GM23338 (cell line): ENCODE results near the gene PNPLA7. TPM values are rescaled to one million over a fixed set of nuclear protein-coding genes. Genes with fewer than 3 reads are reported as not detected.

Source experiments
- ATAC-seq: fragments of 200-7000 bp; cut with Tn5 transposase; 3 replicates; pipeline ENCODE4 v1.9.1; 2020
- DNase-seq: peaks from one replicate; pipeline ENCODE4 v3.0.0-alpha.2; 2015; ENCODE audit warnings: low spot score
- H2AFZ ChIP-seq: fragments of 200-600 bp; sonication (generic); 2 replicates; pipeline ENCODE4 v1.8.0; 2016; ENCODE audit warnings: antibody characterized with exemption, mild to moderate bottlenecking, moderate library complexity
- H3F3A ChIP-seq: fragments of 200-600 bp; sonication (generic); replicated peaks from 2 replicates; pipeline ENCODE4 v1.8.0; 2017; ENCODE audit warnings: antibody characterized with exemption, mixed run types, low read depth
- H3K27ac ChIP-seq: fragments of 200-600 bp; sonication (generic); 2 replicates; pipeline ENCODE4 v1.6.1; 2016; ENCODE audit warnings: low read depth
- H3K27me3 ChIP-seq: fragments of 200-600 bp; sonication (generic); 2 replicates; pipeline ENCODE4 v1.8.0; 2016; ENCODE audit warnings: mild to moderate bottlenecking, mixed run types, moderate library complexity; ENCODE audit not compliant: insufficient read depth
- H3K36me3 ChIP-seq: fragments of 200-600 bp; sonication (generic); 2 replicates; pipeline ENCODE4 v1.8.0; 2016; ENCODE audit warnings: mild to moderate bottlenecking; ENCODE audit not compliant: insufficient read depth
- H3K4me1 ChIP-seq: fragments of 200-600 bp; sonication (generic); 2 replicates; pipeline ENCODE4 v1.8.0; 2016; ENCODE audit warnings: mild to moderate bottlenecking, moderate library complexity; ENCODE audit not compliant: insufficient read depth
- H3K4me2 ChIP-seq: fragments of 200-600 bp; sonication (generic); 2 replicates; pipeline ENCODE4 v1.7.1; 2017; ENCODE audit warnings: mixed run types
- H3K4me3 ChIP-seq: fragments of 200-600 bp; sonication (generic); 2 replicates; pipeline ENCODE4 v1.6.1; 2016; ENCODE audit warnings: mixed run types
- H3K79me2 ChIP-seq: fragments of 200-600 bp; sonication (generic); replicated peaks from 2 replicates; pipeline ENCODE4 v1.8.0; 2017; ENCODE audit warnings: mild to moderate bottlenecking; ENCODE audit not compliant: insufficient read depth
- H3K9me2 ChIP-seq: fragments of 200-600 bp; sonication (generic); 2 replicates; pipeline ENCODE4 v1.8.0; 2017; ENCODE audit not compliant: insufficient read depth
- H4K20me1 ChIP-seq: fragments of 200-600 bp; sonication (generic); replicated peaks from 2 replicates; pipeline ENCODE4 v1.8.0; 2017; ENCODE audit warnings: mild to moderate bottlenecking; ENCODE audit not compliant: insufficient read depth
- H3K27ac Mint-ChIP-seq: 2 replicates; pipeline ENCODE4 v1.8.0; 2020; ENCODE audit warnings: inconsistent platforms, mild to moderate bottlenecking, moderate library complexity, mixed read lengths
- H3K27me3 Mint-ChIP-seq: 3 replicates; pipeline ENCODE4 v1.8.0; 2022; ENCODE audit warnings: low read depth, mild to moderate bottlenecking, moderate library complexity, mixed read lengths, inconsistent platforms; ENCODE audit not compliant: insufficient read depth, poor library complexity
- H3K36me3 Mint-ChIP-seq: 3 replicates; pipeline ENCODE4 v1.8.0; 2021; ENCODE audit warnings: low read depth, mild to moderate bottlenecking, inconsistent platforms, moderate library complexity, mixed read lengths
- H3K4me1 Mint-ChIP-seq: 3 replicates; pipeline ENCODE4 v1.8.0; 2020; ENCODE audit warnings: mild to moderate bottlenecking, inconsistent platforms, mixed read lengths
- H3K4me3 Mint-ChIP-seq: 3 replicates; pipeline ENCODE4 v1.8.0; 2021; ENCODE audit warnings: moderate library complexity, mild to moderate bottlenecking, inconsistent platforms, mixed read lengths
- H3K9me3 Mint-ChIP-seq: 3 replicates; pipeline ENCODE4 v1.8.0; 2020; ENCODE audit warnings: moderate library complexity, mild to moderate bottlenecking, inconsistent platforms, mixed read lengths
- CREB1 ChIP-seq: fragments of 250-450 bp; sonication (Bioruptor Pico); IDR thresholded peaks from 2 replicates; pipeline ENCODE4 v1.5.0; 2020; ENCODE audit warnings: low read depth, mild to moderate bottlenecking, moderate library complexity
- EZH2 ChIP-seq: fragments of 200-600 bp; sonication (generic); IDR thresholded peaks from one replicate; pipeline ENCODE4 v1.8.0; 2017; ENCODE audit warnings: antibody characterized with exemption, mild to moderate bottlenecking, low read depth; ENCODE audit not compliant: unreplicated experiment
- EZH2phosphoT487 ChIP-seq: fragments of 200-600 bp; sonication (generic); IDR thresholded peaks from one replicate; pipeline ENCODE4 v1.8.1; 2018; ENCODE audit warnings: antibody characterized with exemption; ENCODE audit not compliant: unreplicated experiment
- JUNB ChIP-seq: IDR thresholded peaks from one replicate; pipeline ENCODE4 v1.6.1; 2016; ENCODE audit warnings: antibody characterized with exemption; ENCODE audit not compliant: unreplicated experiment
- NANOG ChIP-seq: IDR thresholded peaks from 2 replicates; pipeline ENCODE4 v1.6.1; 2016; ENCODE audit warnings: antibody characterized with exemption, borderline replicate concordance
- POLR2AphosphoS5 ChIP-seq: IDR thresholded peaks from 2 replicates; pipeline ENCODE4 v1.6.1; 2016; ENCODE audit warnings: antibody characterized with exemption, low read depth
- STAT1 ChIP-seq: IDR thresholded peaks from one replicate; pipeline ENCODE4 v1.6.1; 2016; ENCODE audit warnings: antibody characterized with exemption; ENCODE audit not compliant: unreplicated experiment
- ZNF114 ChIP-seq: fragments of 250-450 bp; sonication (Bioruptor Pico); IDR thresholded peaks from 2 replicates; pipeline ENCODE4 v1.5.0; 2020; ENCODE audit warnings: mild to moderate bottlenecking, moderate library complexity
- ZNF331 ChIP-seq: fragments of 250-450 bp; sonication (Bioruptor Pico); IDR thresholded peaks from 2 replicates; pipeline ENCODE4 v1.5.0; 2020; ENCODE audit warnings: low read depth, mild to moderate bottlenecking, moderate library complexity
- ZNF462 ChIP-seq: fragments of 250-450 bp; sonication (Bioruptor Pico); IDR thresholded peaks from 2 replicates; pipeline ENCODE4 v1.5.0; 2020; ENCODE audit warnings: mild to moderate bottlenecking, moderate library complexity
- polyA plus RNA-seq: library from polyadenylated mRNA; unstranded; fragments of >200 nt; fragmentation: Nextera tagmentation; extraction: Ambion mirVana; gene quantifications from 2 replicates; pipeline ENCODE4 v1.2.1, GENCODE V29; 2016
- total RNA-seq: library from RNA; depleted of rRNA; stranded (reverse); fragments of >200 nt; shearing (Covaris generic); gene quantifications from 2 replicates; pipeline ENCODE4 v1.2.3, GENCODE V29; 2014
- TF ChIP-seq, protein P1 (sequence below): IDR thresholded peaks from one replicate; pipeline ENCODE4 v1.6.1; 2018; ENCODE audit warnings: antibody characterized with exemption; ENCODE audit not compliant: unreplicated experiment
- TF ChIP-seq, protein P2 (sequence below): IDR thresholded peaks from 2 replicates; pipeline ENCODE4 v1.6.1; 2016; ENCODE audit warnings: antibody characterized with exemption
- TF ChIP-seq, protein P3 (sequence below), 2 experiments: fragments of 200-600 bp in 1 of 2; sonication (generic) in 1 of 2; conservative IDR thresholded peaks; 2 replicates each; pipeline versions ENCODE4 v1.5.1 to v1.6.1; 2016 to 2017; ENCODE audit warnings: antibody characterized with exemption in 2 of 2, low read depth in 2 of 2, mild to moderate bottlenecking in 2 of 2, moderate library complexity in 1 of 2

Gene PNPLA7
- total and polyA plus RNA-seq, 2 experiments from 2014 or later, result 0.45 to 0.80 TPM

DNA sequence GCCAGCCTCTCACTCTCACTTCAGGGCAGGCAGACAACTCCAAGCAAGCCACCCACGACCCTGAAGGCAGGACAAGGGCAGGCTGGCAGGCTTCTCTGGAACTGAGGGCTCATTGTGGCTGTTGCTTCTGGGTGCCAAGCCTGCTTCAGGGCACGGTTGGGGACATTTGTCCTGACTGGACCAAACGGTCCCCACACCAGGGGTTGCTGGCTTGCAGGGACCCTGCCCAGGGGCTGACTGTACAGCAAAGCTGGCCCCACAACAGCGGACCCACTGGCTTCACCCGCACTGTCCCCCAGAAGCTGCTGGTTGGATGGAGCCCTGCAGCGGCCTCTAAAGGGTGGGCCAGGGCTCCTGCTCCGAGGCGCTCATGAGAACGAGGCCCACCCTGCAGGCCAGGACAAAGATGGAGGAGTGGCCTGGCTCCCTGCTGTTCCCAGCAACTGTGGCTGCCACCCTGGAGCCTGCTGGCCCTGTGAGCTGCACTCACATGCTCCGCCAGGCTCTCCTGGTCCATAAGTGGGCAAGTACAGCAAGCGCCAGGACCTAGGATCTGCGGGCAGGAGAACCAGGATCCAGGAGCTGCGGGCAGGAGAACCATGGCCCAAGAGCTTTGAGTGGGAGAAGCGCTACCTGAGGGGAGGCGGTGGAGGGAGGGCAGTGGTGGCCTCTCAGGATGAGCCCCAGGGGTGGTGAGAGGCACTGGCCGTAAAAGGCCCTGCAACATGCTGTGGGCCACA lies 56.7 kb downstream of the PNPLA7 start:
- Histone ChIP-seq H3K4me1 (no peaks in the 10 kb centered on the region), H3K79me2 (no peaks in the 10 kb centered on the region), H3K9me2 (no peaks in the 10 kb centered on the region), H2AFZ (no peak overlapping the region), H3K4me2 (no peak overlapping the region), H4K20me1 (no peaks in the 10 kb centered on the region), H3K4me3 (no peak overlapping the region), H3K36me3 (no peaks in the 10 kb centered on the region), H3K27ac (no peak overlapping the region), H3K27me3 (no peaks in the 10 kb centered on the region), H3F3A (no peaks in the 10 kb centered on the region)
- TF ChIP-seq CREB1 (CRISPR knock-in tag) (no peak), EZH2 (no peak), STAT1 (no peak), ZNF114 (CRISPR knock-in tag) (no peak), POLR2AphosphoS5 (no peak), EZH2phosphoT487 (no peak), NANOG (no peak), ZNF331 (CRISPR knock-in tag) (no peak), JUNB (no peak), ZNF462 (CRISPR knock-in tag) (no peak)
- TF ChIP-seq, protein P1, sequence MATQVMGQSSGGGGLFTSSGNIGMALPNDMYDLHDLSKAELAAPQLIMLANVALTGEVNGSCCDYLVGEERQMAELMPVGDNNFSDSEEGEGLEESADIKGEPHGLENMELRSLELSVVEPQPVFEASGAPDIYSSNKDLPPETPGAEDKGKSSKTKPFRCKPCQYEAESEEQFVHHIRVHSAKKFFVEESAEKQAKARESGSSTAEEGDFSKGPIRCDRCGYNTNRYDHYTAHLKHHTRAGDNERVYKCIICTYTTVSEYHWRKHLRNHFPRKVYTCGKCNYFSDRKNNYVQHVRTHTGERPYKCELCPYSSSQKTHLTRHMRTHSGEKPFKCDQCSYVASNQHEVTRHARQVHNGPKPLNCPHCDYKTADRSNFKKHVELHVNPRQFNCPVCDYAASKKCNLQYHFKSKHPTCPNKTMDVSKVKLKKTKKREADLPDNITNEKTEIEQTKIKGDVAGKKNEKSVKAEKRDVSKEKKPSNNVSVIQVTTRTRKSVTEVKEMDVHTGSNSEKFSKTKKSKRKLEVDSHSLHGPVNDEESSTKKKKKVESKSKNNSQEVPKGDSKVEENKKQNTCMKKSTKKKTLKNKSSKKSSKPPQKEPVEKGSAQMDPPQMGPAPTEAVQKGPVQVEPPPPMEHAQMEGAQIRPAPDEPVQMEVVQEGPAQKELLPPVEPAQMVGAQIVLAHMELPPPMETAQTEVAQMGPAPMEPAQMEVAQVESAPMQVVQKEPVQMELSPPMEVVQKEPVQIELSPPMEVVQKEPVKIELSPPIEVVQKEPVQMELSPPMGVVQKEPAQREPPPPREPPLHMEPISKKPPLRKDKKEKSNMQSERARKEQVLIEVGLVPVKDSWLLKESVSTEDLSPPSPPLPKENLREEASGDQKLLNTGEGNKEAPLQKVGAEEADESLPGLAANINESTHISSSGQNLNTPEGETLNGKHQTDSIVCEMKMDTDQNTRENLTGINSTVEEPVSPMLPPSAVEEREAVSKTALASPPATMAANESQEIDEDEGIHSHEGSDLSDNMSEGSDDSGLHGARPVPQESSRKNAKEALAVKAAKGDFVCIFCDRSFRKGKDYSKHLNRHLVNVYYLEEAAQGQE, result no peak
- TF ChIP-seq, protein P2, sequence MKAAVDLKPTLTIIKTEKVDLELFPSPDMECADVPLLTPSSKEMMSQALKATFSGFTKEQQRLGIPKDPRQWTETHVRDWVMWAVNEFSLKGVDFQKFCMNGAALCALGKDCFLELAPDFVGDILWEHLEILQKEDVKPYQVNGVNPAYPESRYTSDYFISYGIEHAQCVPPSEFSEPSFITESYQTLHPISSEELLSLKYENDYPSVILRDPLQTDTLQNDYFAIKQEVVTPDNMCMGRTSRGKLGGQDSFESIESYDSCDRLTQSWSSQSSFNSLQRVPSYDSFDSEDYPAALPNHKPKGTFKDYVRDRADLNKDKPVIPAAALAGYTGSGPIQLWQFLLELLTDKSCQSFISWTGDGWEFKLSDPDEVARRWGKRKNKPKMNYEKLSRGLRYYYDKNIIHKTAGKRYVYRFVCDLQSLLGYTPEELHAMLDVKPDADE, result no peak
- TF ChIP-seq, protein P3, sequence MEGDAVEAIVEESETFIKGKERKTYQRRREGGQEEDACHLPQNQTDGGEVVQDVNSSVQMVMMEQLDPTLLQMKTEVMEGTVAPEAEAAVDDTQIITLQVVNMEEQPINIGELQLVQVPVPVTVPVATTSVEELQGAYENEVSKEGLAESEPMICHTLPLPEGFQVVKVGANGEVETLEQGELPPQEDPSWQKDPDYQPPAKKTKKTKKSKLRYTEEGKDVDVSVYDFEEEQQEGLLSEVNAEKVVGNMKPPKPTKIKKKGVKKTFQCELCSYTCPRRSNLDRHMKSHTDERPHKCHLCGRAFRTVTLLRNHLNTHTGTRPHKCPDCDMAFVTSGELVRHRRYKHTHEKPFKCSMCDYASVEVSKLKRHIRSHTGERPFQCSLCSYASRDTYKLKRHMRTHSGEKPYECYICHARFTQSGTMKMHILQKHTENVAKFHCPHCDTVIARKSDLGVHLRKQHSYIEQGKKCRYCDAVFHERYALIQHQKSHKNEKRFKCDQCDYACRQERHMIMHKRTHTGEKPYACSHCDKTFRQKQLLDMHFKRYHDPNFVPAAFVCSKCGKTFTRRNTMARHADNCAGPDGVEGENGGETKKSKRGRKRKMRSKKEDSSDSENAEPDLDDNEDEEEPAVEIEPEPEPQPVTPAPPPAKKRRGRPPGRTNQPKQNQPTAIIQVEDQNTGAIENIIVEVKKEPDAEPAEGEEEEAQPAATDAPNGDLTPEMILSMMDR (conservative IDR thresholded peaks at IDR 0.05; ENCODE audit: low read depth in 2 of 2), result no peak
- Mint-ChIP-seq H3K4me1 (no peaks in the 10 kb centered on the region; the same call in 2 of the 3 replicates), H3K4me3 (no peak overlapping the region), H3K27ac (no peak overlapping the region), H3K27me3 (peaks cover 11% of the 10 kb centered on the region), H3K9me3 (peaks cover 26% of the 10 kb centered on the region), H3K36me3 (no peaks in the 10 kb centered on the region)
- ATAC-seq (no peak), DNase-seq (no peak)
